Uterus (tissue), 2 donors: ENCODE measurements around the gene PEX5L.

Experiments
- CTCF ChIP-seq, 4 experiments: fragments of 200-600 bp in 2 of 4; fragments of 450-650 bp in 2 of 4; sonication (generic) in 2 of 4; IDR thresholded peaks; one replicate each; pipeline ENCODE4 v1.5.1; 2016 to 2019; ENCODE audit warnings: antibody characterized with exemption in 4 of 4, mild to moderate bottlenecking in 2 of 4, moderate library complexity in 1 of 4
- POLR2A ChIP-seq, 2 donors: fragments of 450-650 bp; IDR thresholded peaks; one replicate each; pipeline ENCODE4 v1.6.1; 2016; ENCODE audit warnings: antibody characterized with exemption in 2 of 2, mild to moderate bottlenecking in 1 of 2, moderate library complexity in 1 of 2

GRCh38 chr3:180048840-180049239 is 12.1 kb upstream of the PEX5L start:
- no peak for TF ChIP-seq CTCF (IDR thresholded peaks at IDR 0.05)
- no peak for TF ChIP-seq POLR2A (IDR thresholded peaks at IDR 0.05)
